Cardiac muscle cell (in vitro differentiated cells and primary cell): ENCODE measurements around the gene ALPI. TPM values are rescaled to one million over a fixed set of nuclear protein-coding genes. Genes with fewer than 3 reads are reported as not detected.
A peak's percentile ranks its signal among the peaks of the same experiment; 100 is the strongest.
"Not testable (repeated sequence)": the region's sequence is repeated elsewhere in the genome, so short reads cannot be mapped to it uniquely, and the experiment has no call there.

Experiments
- DNase-seq, 2 donors: peaks; one replicate each; pipeline versions ENCODE4 v3.0.0 to v3.0.0-alpha.2; 2010 to 2017; ENCODE audit warnings: low read depth in 1 of 2, low spot score in 1 of 2
- H3K27ac ChIP-seq: fragments of 200-600 bp; sonication (generic); 2 replicates; pipeline ENCODE4 v1.5.1; 2016
- H3K27me3 ChIP-seq: fragments of 200-600 bp; sonication (generic); 2 replicates; pipeline ENCODE4 v1.6.0; 2016; ENCODE audit warnings: control low read depth
- H3K36me3 ChIP-seq: fragments of 200-600 bp; sonication (generic); 2 replicates; pipeline ENCODE4 v1.5.1; 2016; ENCODE audit warnings: control low read depth
- H3K4me1 ChIP-seq: fragments of 200-600 bp; sonication (generic); 2 replicates; pipeline ENCODE4 v1.8.1; 2017; ENCODE audit warnings: low read depth, mild to moderate bottlenecking, mixed run types
- H3K4me3 ChIP-seq: fragments of 200-600 bp; sonication (generic); 2 replicates; pipeline ENCODE4 v1.5.1; 2016; ENCODE audit warnings: mild to moderate bottlenecking
- H3K9me3 ChIP-seq: fragments of 200-600 bp; sonication (generic); 2 replicates; pipeline ENCODE4 v1.5.1; 2017; ENCODE audit warnings: low read depth, mild to moderate bottlenecking, control low read depth
- CTCF ChIP-seq: IDR thresholded peaks from 2 replicates; pipeline ENCODE4 v1.5.1; 2012; ENCODE audit warnings: low read depth, mild to moderate bottlenecking, low read length
- polyA plus RNA-seq: library from polyadenylated mRNA; unstranded; fragments of >200 nt; fragmentation: Nextera tagmentation; extraction: Ambion mirVana; gene quantifications from 2 replicates; pipeline ENCODE4 v1.2.1, GENCODE V29; 2016
- total RNA-seq: library from RNA; depleted of rRNA; stranded (reverse); fragments of >200 nt; gene quantifications from 2 replicates; pipeline ENCODE4 v1.2.3, GENCODE V29; 2016

The ALPI gene
- total RNA-seq (not detected in 2 replicates), polyA plus RNA-seq (not detected in 2 replicates)

DNA sequence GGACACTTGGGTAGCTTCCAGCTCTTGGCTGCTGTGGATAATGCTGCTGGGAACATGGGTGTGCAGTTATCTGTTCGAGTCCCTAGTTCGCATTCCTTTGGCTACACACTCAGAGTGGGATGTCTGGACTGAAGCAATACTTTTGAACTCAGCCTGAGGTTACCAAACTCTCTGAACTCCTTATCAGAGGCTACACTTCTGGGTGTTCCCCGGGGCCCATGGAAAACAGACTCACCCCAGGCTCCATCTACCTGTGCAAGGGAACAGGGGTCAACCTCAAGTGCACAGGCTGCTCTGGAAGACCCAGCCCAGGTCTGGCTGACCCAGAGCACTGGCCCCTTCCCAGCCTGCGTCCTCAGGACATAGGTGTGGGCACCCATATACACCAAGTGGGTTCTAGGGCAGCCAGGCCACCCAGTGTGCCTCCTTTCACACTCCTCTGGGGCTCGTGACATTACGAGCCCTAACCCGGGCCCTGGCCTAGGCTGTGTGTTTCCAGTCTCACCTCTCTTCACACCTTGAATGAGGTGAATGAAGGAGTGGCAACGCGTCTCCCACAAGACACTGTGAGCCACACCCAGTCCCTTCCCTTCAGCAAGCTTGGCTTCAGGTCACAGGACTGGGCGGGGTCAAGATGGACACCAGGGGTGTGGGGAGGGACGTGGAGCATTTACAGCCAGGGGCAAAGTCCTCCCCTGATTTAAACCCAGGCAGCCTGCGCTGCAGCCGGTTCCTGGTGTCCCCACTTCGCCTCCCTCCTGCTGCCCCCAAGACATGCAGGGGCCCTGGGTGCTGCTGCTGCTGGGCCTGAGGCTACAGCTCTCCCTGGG is at the start of gene ALPI:
Gene ALPI, plus strand, starts transcription at position 728 of the 830 bp plus-strand sequence. Its CDS starts 47 bp downstream, at position 775.
- H3K9me3 ChIP-seq: no peaks in the 10 kb centered on the region
- no peaks in the 10 kb centered on the region for H3K36me3 ChIP-seq
- DNase-seq: peak in 1 of 2 donors; percentile 14

GRCh38 chr2:232406556-232407310 is 49.2 kb upstream of the ALPI start, which contains the start of gene ALPG:
Gene ALPG, plus strand, starts transcription at chr2:232406844. Its CDS starts 51 bp downstream, at chr2:232406895.
- DNase-seq: no peak
- no peak for TF ChIP-seq CTCF

More for the DNA sequence above, at the start of gene ALPI:
- Histone ChIP-seq H3K4me1 (no peaks in the 10 kb centered on the region), H3K4me3 (no peak within 1 kb of the TSS), H3K27ac (no peak within 1 kb of the TSS), H3K27me3 (peaks cover 12% of the 10 kb centered on the region)
- no peak for TF ChIP-seq CTCF

GRCh38 chr2:232407428-232408150 is 48.4 kb upstream of the ALPI start:
- H3K36me3 ChIP-seq, H3K27ac ChIP-seq, DNase-seq, H3K4me3 ChIP-seq, H3K9me3 ChIP-seq, H3K4me1 ChIP-seq: not testable (repeated sequence)
- H3K27me3 ChIP-seq: peaks cover 27% of the 10 kb centered on the region

More at GRCh38 chr2:232406556-232407310, 49.2 kb upstream of the ALPI start, which contains the start of gene ALPG:
- Histone ChIP-seq H3K9me3 (no peaks in the 10 kb centered on the region), H3K4me3 (no peak within 1 kb of the TSS), H3K4me1 (no peaks in the 10 kb centered on the region), H3K36me3 (no peaks in the 10 kb centered on the region), H3K27ac (no peak within 1 kb of the TSS), H3K27me3 (peaks cover 18% of the 10 kb centered on the region)

GRCh38 chr2:232408269-232408668 is 47.7 kb upstream of the ALPI start:
- H3K4me1 ChIP-seq, H3K9me3 ChIP-seq, DNase-seq, H3K4me3 ChIP-seq, H3K36me3 ChIP-seq, H3K27ac ChIP-seq: not testable (repeated sequence)
- H3K27me3 ChIP-seq: peaks cover 33% of the 10 kb centered on the region

- peaks cover 44% of the 10 kb centered on the region for H3K27me3 ChIP-seq
- H3K4me1 ChIP-seq, H3K4me3 ChIP-seq, H3K9me3 ChIP-seq, H3K27ac ChIP-seq, H3K36me3 ChIP-seq, DNase-seq: not testable (repeated sequence)
Measured at GRCh38 chr2:232409617-232410016, 46.3 kb upstream of the ALPI start.

DNA sequence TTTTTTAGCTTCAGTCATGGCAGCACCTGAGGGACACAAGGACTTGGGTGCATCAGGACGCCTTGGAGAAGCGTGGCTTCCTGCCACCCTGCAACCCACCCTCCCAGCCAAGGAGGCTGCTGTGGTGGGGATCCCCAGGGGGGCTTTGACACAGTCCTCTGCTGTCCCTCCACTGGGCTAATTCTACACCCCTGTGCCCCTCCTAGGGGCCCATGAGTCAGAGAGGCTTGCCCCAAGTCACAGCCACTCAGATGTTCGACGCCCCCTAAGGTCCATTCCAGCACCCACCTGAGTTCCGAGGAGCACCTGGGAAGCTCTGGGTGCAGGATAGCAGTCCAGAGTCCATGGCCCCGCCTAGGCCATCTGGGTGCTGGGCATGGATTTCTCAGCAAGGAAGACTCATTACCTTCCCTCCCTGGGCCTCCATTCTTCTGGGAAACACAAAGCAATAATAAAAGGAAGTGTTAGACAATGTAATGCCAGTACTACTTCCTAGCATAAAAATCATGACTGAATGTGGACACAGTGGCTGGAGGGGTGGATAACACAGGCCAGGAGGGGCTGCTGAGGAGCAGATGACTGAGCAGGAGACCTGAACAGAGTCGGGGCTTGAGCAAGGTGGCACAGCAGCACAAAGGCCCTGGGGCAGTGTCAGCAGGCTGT is 45.6 kb upstream of the ALPI start:
- DNase-seq: no peak
- H3K4me1 ChIP-seq: no peaks in the 10 kb centered on the region
- H3K27me3 ChIP-seq: peaks cover 52% of the 10 kb centered on the region
- no peaks in the 10 kb centered on the region for H3K36me3 ChIP-seq
- H3K27ac ChIP-seq: no peak overlapping the region
- no peak for TF ChIP-seq CTCF
- H3K4me3 ChIP-seq: no peak overlapping the region
- H3K9me3 ChIP-seq: no peaks in the 10 kb centered on the region
